GM18519 (cell line): Measurements from ENCODE around the gene EGFR.
A peak's percentile ranks its signal among the peaks of the same experiment; 100 is the strongest.

ENCODE experiments used
- ATAC-seq: cut with Tn5 transposase; IDR thresholded peaks from one replicate; pipeline ENCODE4 v1.9.1; 2021; ENCODE audit warnings: mild to moderate bottlenecking, moderate library complexity; ENCODE audit not compliant: unreplicated experiment, low FRiP score

The EGFR gene

DNA sequence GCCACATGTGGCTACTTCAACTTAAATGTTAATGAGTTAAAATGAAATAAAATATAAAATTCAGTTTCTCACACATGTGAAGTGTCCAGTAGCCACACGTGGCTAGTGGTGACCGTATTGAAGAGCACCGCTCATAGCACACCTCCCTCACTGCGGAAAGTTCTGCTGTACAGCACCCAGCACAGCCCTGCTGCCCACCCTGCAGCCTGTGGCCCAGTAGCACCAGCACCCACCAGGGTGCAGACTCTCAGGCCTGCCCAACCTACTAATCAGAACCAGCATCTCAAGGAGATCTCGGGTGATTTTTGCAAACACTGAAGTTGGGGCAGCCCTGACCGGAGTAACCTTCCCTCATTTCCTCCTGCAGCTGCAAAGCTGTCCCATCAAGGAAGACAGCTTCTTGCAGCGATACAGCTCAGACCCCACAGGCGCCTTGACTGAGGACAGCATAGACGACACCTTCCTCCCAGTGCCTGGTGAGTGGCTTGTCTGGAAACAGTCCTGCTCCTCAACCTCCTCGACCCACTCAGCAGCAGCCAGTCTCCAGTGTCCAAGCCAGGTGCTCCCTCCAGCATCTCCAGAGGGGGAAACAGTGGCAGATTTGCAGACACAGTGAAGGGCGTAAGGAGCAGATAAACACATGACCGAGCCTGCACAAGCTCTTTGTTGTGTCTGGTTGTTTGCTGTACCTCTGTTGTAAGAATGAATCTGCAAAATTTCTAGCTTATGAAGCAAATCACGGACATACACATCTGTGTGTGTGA lies 183.5 kb downstream of the EGFR start:
- ATAC-seq: no peak

- ATAC-seq: no peak
Observed at GRCh38 chr7:55203300-55203699, 184.5 kb downstream of the EGFR start.

DNA sequence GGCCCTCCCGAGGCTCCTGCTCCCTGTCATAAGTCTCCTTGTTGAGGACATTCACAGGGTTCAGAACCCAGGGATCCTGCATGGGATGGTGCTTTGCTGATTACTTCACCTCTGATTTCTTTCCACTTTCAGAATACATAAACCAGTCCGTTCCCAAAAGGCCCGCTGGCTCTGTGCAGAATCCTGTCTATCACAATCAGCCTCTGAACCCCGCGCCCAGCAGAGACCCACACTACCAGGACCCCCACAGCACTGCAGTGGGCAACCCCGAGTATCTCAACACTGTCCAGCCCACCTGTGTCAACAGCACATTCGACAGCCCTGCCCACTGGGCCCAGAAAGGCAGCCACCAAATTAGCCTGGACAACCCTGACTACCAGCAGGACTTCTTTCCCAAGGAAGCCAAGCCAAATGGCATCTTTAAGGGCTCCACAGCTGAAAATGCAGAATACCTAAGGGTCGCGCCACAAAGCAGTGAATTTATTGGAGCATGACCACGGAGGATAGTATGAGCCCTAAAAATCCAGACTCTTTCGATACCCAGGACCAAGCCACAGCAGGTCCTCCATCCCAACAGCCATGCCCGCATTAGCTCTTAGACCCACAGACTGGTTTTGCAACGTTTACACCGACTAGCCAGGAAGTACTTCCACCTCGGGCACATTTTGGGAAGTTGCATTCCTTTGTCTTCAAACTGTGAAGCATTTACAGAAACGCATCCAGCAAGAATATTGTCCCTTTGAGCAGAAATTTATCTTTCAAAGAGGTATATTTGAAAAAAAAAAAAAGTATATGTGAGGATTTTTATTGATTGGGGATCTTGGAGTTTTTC lies 186.5 kb downstream of the EGFR start:
- no peak for ATAC-seq

DNA sequence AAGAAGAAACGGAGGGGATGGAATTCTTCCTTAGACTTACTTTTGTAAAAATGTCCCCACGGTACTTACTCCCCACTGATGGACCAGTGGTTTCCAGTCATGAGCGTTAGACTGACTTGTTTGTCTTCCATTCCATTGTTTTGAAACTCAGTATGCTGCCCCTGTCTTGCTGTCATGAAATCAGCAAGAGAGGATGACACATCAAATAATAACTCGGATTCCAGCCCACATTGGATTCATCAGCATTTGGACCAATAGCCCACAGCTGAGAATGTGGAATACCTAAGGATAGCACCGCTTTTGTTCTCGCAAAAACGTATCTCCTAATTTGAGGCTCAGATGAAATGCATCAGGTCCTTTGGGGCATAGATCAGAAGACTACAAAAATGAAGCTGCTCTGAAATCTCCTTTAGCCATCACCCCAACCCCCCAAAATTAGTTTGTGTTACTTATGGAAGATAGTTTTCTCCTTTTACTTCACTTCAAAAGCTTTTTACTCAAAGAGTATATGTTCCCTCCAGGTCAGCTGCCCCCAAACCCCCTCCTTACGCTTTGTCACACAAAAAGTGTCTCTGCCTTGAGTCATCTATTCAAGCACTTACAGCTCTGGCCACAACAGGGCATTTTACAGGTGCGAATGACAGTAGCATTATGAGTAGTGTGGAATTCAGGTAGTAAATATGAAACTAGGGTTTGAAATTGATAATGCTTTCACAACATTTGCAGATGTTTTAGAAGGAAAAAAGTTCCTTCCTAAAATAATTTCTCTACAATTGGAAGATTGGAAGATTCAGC lies 187.6 kb downstream of the EGFR start:
- peak; percentile 55 for ATAC-seq

GRCh38 chr7:55207436-55208125 lies 188.8 kb downstream of the EGFR start:
- no peak for ATAC-seq

- ATAC-seq: no peak
Observed at GRCh38 chr7:55209366-55209765, 190.5 kb downstream of the EGFR start.

GRCh38 chr7:55210176-55210575 lies 191.4 kb downstream of the EGFR start:
- ATAC-seq: no peak

DNA sequence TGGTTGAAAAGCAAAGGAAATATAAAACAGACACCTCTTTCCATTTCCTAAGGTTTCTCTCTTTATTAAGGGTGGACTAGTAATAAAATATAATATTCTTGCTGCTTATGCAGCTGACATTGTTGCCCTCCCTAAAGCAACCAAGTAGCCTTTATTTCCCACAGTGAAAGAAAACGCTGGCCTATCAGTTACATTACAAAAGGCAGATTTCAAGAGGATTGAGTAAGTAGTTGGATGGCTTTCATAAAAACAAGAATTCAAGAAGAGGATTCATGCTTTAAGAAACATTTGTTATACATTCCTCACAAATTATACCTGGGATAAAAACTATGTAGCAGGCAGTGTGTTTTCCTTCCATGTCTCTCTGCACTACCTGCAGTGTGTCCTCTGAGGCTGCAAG lies 191.9 kb downstream of the EGFR start:
- ATAC-seq: no peak

- no peak for ATAC-seq
Observed at GRCh38 chr7:55211726-55212125, 192.9 kb downstream of the EGFR start.

GRCh38 chr7:55212176-55212575 lies 193.4 kb downstream of the EGFR start:
- no peak for ATAC-seq

GRCh38 chr7:55212838-55213237 lies 194.0 kb downstream of the EGFR start:
- ATAC-seq: no peak

DNA sequence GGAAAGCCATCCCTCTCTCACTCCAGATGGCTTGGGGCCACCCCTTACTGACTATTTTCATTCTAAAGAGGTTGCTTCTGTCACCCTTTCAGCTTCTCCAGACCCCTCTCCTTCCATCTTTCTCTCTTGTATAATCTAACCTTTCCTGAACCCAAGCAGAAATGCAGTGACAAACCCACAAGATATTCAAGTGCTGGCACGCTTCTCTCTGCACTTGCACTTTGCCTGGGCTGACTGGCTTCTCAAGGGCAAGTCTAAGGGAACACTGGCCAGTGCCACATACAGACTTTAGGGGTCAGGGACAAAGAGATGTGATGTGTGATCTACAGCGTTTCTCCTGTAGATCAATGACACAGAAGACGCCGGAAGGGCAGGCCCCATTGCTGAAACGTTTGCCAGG lies 195.9 kb downstream of the EGFR start:
- no peak for ATAC-seq

- ATAC-seq: no peak
Observed at GRCh38 chr7:55223023-55223422, 204.2 kb downstream of the EGFR start.

DNA sequence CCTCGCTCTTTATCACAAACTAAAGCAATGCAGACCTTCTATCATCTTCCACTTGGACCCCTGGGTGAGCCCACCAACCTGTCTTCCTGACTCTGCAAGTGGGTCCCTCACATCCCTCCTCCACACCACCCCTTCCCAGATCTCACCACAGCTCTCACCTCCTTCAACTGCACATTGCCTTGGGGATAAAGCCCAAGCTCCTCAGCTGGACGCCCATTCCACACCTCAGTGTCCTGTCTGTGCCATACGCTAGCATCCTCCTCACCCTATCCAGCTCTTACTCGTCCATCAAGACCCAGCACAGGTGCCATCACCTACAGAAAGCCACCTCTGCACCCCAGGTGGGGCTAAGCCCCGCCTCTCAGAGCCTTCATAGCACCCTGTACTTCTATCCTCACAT lies 205.3 kb downstream of the EGFR start:
- no peak for ATAC-seq

DNA sequence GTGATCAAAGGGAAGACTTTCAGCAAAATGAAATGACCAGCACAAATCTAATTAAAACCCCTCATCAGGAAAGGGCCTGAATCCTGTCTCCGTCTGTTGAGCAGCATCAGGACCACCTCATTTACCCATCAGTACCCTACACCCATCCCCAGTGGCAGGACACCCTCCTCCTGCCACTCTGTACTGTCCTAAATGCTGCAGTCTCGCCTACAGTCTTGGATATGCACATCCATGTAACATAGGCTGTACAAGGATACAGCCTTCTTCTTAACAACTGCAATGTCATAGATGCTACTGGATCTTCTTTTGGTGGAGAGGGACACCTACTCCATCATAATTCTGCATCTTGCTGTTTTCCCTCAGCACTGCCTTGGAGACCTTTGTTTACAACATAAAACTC lies 206.0 kb downstream of the EGFR start:
- no peak for ATAC-seq

GRCh38 chr7:55230014-55230413 lies 211.2 kb downstream of the EGFR start:
- no peak for ATAC-seq

DNA sequence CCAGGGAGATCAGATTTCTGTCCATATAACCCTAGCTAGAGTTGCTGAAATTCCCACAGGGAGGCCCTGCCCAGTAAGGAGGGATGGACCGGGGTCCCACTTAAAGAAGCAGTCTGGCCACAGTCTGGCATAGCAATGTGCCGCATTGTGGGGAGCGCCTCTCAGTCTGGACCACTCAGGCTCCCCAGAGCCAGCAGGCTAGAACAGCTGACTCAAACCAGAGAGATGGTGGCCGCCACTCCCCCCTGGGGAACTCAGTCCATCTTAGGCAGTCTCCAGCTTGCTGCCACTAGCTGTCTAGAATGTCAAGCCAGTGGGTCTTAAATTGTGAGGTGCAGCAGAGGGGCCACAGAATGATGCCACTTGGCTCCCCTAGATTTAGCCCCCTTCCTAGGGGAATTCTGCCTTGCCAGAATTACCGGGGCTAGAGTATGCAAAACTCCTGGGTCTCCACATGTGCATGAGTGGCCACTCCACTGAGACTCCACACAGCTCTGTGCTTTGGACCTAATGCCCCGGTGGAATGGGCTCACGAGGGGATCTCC lies 213.0 kb downstream of the EGFR start:
- ATAC-seq: no peak

- no peak for ATAC-seq
Observed at GRCh38 chr7:55233001-55233400, 214.2 kb downstream of the EGFR start.

- ATAC-seq: no peak
Observed at GRCh38 chr7:55234408-55234807, 215.6 kb downstream of the EGFR start.

DNA sequence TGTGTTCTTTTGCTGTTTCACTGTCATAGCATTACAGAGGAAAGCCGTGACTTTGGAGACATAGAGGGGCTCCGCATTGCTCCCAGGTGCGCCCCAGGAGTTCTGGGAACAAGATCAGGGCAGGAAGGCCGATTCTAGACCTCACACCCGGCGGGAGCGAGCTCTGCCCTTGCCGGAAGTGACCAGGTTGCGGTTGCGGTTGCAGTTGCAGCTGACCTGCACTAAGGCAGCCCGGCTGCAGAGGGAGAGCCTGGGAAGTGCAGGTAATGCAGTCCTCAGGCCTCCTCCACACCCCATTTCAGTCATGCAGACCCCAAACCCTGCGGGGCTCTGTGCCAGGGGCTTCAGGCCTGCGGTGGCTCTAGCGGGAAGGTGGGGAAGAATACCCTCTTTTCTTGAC lies 216.3 kb downstream of the EGFR start:
- ATAC-seq: no peak
